SU-DHL-6 (cell line): Measurements from ENCODE around the gene PUSL1.

Experiments used
- EZH2phosphoT487 ChIP-seq: fragments of 200-600 bp; sonication (generic), shearing (Covaris generic); conservative IDR thresholded peaks from 2 replicates; pipeline ENCODE4 v1.6.1; 2018; ENCODE audit warnings: mild to moderate bottlenecking, antibody characterized with exemption, low read length, moderate library complexity, mixed read lengths
- TF ChIP-seq, protein P1 (sequence below): fragments of 200-600 bp; sonication (generic); IDR thresholded peaks from one replicate; pipeline ENCODE4 v1.5.1; 2017; ENCODE audit warnings: antibody characterized with exemption, mild to moderate bottlenecking, low read length, moderate library complexity; ENCODE audit not compliant: insufficient read depth, poor library complexity, severe bottlenecking

- TF ChIP-seq, protein P1, sequence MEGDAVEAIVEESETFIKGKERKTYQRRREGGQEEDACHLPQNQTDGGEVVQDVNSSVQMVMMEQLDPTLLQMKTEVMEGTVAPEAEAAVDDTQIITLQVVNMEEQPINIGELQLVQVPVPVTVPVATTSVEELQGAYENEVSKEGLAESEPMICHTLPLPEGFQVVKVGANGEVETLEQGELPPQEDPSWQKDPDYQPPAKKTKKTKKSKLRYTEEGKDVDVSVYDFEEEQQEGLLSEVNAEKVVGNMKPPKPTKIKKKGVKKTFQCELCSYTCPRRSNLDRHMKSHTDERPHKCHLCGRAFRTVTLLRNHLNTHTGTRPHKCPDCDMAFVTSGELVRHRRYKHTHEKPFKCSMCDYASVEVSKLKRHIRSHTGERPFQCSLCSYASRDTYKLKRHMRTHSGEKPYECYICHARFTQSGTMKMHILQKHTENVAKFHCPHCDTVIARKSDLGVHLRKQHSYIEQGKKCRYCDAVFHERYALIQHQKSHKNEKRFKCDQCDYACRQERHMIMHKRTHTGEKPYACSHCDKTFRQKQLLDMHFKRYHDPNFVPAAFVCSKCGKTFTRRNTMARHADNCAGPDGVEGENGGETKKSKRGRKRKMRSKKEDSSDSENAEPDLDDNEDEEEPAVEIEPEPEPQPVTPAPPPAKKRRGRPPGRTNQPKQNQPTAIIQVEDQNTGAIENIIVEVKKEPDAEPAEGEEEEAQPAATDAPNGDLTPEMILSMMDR = no peak
- TF ChIP-seq EZH2phosphoT487 = no peak
These were observed 14.6 kb downstream of the PUSL1 start for GRCh38 chr1:1322952-1323351.
